Measurements from ENCODE around the gene NHERF1. TPM values are rescaled to one million over a fixed set of nuclear protein-coding genes. Genes with fewer than 3 reads are reported as not detected.

The NHERF1 gene
- total RNA-seq, 4 donors from 2014 or later: 21.1 to 53.8 (median 42.0) TPM

GRCh38 chr17:74770498-74771318, 22.3 kb downstream of the NHERF1 start:
- Histone ChIP-seq H3K4me3 (no peak overlapping the region), H3K36me3 (peaks cover 54% of the 10 kb centered on the region), H3K27me3 (no peaks in the 10 kb centered on the region), H3K27ac (no peak overlapping the region), H3K9me3 (no peaks in the 10 kb centered on the region), H3K4me1 (peaks cover 27% of the 10 kb centered on the region)
- no peak for DNase-seq (ENCODE audit: low spot score in 2 of 2)
- no peak for TF ChIP-seq POLR2AphosphoS5 (IDR thresholded peaks at IDR 0.05)
- TF ChIP-seq CTCF (IDR thresholded peaks at IDR 0.05): peak; percentile 41 to 79
- TF ChIP-seq POLR2A (IDR thresholded peaks at IDR 0.05): no peak
- no peak for TF ChIP-seq EP300 (IDR thresholded peaks at IDR 0.05)
- 65% methylated on average over 16 of the region's 16 CpGs for WGBS

GRCh38 chr17:74771319-74771914, 23.0 kb downstream of the NHERF1 start:
- Histone ChIP-seq H3K9me3 (no peaks in the 10 kb centered on the region), H3K27ac (no peak overlapping the region), H3K4me1 (peaks cover 28% of the 10 kb centered on the region), H3K27me3 (no peaks in the 10 kb centered on the region), H3K4me3 (no peak overlapping the region), H3K36me3 (peaks cover 54% of the 10 kb centered on the region)
- WGBS: 93% methylated on average over 7 of the region's 9 CpGs
- no peak for DNase-seq (ENCODE audit: low spot score in 2 of 2)
- no peak for TF ChIP-seq EP300 (IDR thresholded peaks at IDR 0.05)
- TF ChIP-seq POLR2AphosphoS5 (IDR thresholded peaks at IDR 0.05): no peak
- no peak for TF ChIP-seq CTCF (IDR thresholded peaks at IDR 0.05)
- no peak for TF ChIP-seq POLR2A (IDR thresholded peaks at IDR 0.05)

GRCh38 chr17:74772053-74772452, 23.6 kb downstream of the NHERF1 start:
- Histone ChIP-seq H3K4me3 (no peak overlapping the region), H3K27me3 (no peaks in the 10 kb centered on the region), H3K4me1 (peaks cover 32% of the 10 kb centered on the region), H3K36me3 (peaks cover 54% of the 10 kb centered on the region), H3K27ac (no peak overlapping the region), H3K9me3 (no peaks in the 10 kb centered on the region)
- TF ChIP-seq POLR2A (IDR thresholded peaks at IDR 0.05) (no peak), CTCF (IDR thresholded peaks at IDR 0.05) (no peak), EP300 (IDR thresholded peaks at IDR 0.05) (no peak), POLR2AphosphoS5 (IDR thresholded peaks at IDR 0.05) (no peak)
- WGBS: 86% methylated on average over 13 of the region's 13 CpGs
- no peak for DNase-seq (ENCODE audit: low spot score in 2 of 2)

GRCh38 chr17:74773414-74773813, 25.0 kb downstream of the NHERF1 start:
- DNase-seq (ENCODE audit: low spot score in 2 of 2): no peak
- Histone ChIP-seq H3K4me3 (no peak overlapping the region), H3K27ac (no peak overlapping the region), H3K4me1 (peaks cover 30% of the 10 kb centered on the region), H3K36me3 (peaks cover 51% of the 10 kb centered on the region), H3K27me3 (no peaks in the 10 kb centered on the region), H3K9me3 (no peaks in the 10 kb centered on the region)
- 90% methylated on average over 6 of the region's 6 CpGs for WGBS
- TF ChIP-seq EP300 (IDR thresholded peaks at IDR 0.05) (no peak), POLR2AphosphoS5 (IDR thresholded peaks at IDR 0.05) (no peak), POLR2A (IDR thresholded peaks at IDR 0.05) (no peak), CTCF (IDR thresholded peaks at IDR 0.05) (no peak)

GRCh38 chr17:74773871-74774286, 25.5 kb downstream of the NHERF1 start:
- DNase-seq (ENCODE audit: low spot score in 2 of 2): no peak
- Histone ChIP-seq H3K9me3 (no peaks in the 10 kb centered on the region), H3K4me1 (peaks cover 29% of the 10 kb centered on the region), H3K4me3 (no peak overlapping the region), H3K27ac (no peak overlapping the region), H3K27me3 (no peaks in the 10 kb centered on the region), H3K36me3 (peaks cover 48% of the 10 kb centered on the region)
- 81% methylated on average over 6 of the region's 6 CpGs for WGBS
- TF ChIP-seq CTCF (IDR thresholded peaks at IDR 0.05): no peak
- no peak for TF ChIP-seq EP300 (IDR thresholded peaks at IDR 0.05)
- TF ChIP-seq POLR2AphosphoS5 (IDR thresholded peaks at IDR 0.05): no peak
- no peak for TF ChIP-seq POLR2A (IDR thresholded peaks at IDR 0.05)

Measured in suprapubic skin (tissue), 4 donors.